GM23338 (cell line): ENCODE measurements around the gene CDX1. TPM values are rescaled to one million over a fixed set of nuclear protein-coding genes. Genes with fewer than 3 reads are reported as not detected.

Experiments
- ATAC-seq: fragments of 200-7000 bp; cut with Tn5 transposase; 3 replicates; pipeline ENCODE4 v1.9.1; 2020
- DNase-seq: peaks from one replicate; pipeline ENCODE4 v3.0.0-alpha.2; 2015; ENCODE audit warnings: low spot score
- H2AFZ ChIP-seq: fragments of 200-600 bp; sonication (generic); 2 replicates; pipeline ENCODE4 v1.8.0; 2016; ENCODE audit warnings: antibody characterized with exemption, mild to moderate bottlenecking, moderate library complexity
- H3F3A ChIP-seq: fragments of 200-600 bp; sonication (generic); replicated peaks from 2 replicates; pipeline ENCODE4 v1.8.0; 2017; ENCODE audit warnings: antibody characterized with exemption, mixed run types, low read depth
- H3K27ac ChIP-seq: fragments of 200-600 bp; sonication (generic); 2 replicates; pipeline ENCODE4 v1.6.1; 2016; ENCODE audit warnings: low read depth
- H3K27me3 ChIP-seq: fragments of 200-600 bp; sonication (generic); 2 replicates; pipeline ENCODE4 v1.8.0; 2016; ENCODE audit warnings: mild to moderate bottlenecking, mixed run types, moderate library complexity; ENCODE audit not compliant: insufficient read depth
- H3K36me3 ChIP-seq: fragments of 200-600 bp; sonication (generic); 2 replicates; pipeline ENCODE4 v1.8.0; 2016; ENCODE audit warnings: mild to moderate bottlenecking; ENCODE audit not compliant: insufficient read depth
- H3K4me1 ChIP-seq: fragments of 200-600 bp; sonication (generic); 2 replicates; pipeline ENCODE4 v1.8.0; 2016; ENCODE audit warnings: mild to moderate bottlenecking, moderate library complexity; ENCODE audit not compliant: insufficient read depth
- H3K4me2 ChIP-seq: fragments of 200-600 bp; sonication (generic); 2 replicates; pipeline ENCODE4 v1.7.1; 2017; ENCODE audit warnings: mixed run types
- H3K4me3 ChIP-seq: fragments of 200-600 bp; sonication (generic); 2 replicates; pipeline ENCODE4 v1.6.1; 2016; ENCODE audit warnings: mixed run types
- H3K79me2 ChIP-seq: fragments of 200-600 bp; sonication (generic); replicated peaks from 2 replicates; pipeline ENCODE4 v1.8.0; 2017; ENCODE audit warnings: mild to moderate bottlenecking; ENCODE audit not compliant: insufficient read depth
- H3K9me2 ChIP-seq: fragments of 200-600 bp; sonication (generic); 2 replicates; pipeline ENCODE4 v1.8.0; 2017; ENCODE audit not compliant: insufficient read depth
- H4K20me1 ChIP-seq: fragments of 200-600 bp; sonication (generic); replicated peaks from 2 replicates; pipeline ENCODE4 v1.8.0; 2017; ENCODE audit warnings: mild to moderate bottlenecking; ENCODE audit not compliant: insufficient read depth
- H3K27ac Mint-ChIP-seq: 2 replicates; pipeline ENCODE4 v1.8.0; 2020; ENCODE audit warnings: inconsistent platforms, mild to moderate bottlenecking, moderate library complexity, mixed read lengths
- H3K27me3 Mint-ChIP-seq: 3 replicates; pipeline ENCODE4 v1.8.0; 2022; ENCODE audit warnings: low read depth, mild to moderate bottlenecking, moderate library complexity, mixed read lengths, inconsistent platforms; ENCODE audit not compliant: insufficient read depth, poor library complexity
- H3K36me3 Mint-ChIP-seq: 3 replicates; pipeline ENCODE4 v1.8.0; 2021; ENCODE audit warnings: low read depth, mild to moderate bottlenecking, inconsistent platforms, moderate library complexity, mixed read lengths
- H3K4me1 Mint-ChIP-seq: 3 replicates; pipeline ENCODE4 v1.8.0; 2020; ENCODE audit warnings: mild to moderate bottlenecking, inconsistent platforms, mixed read lengths
- H3K4me3 Mint-ChIP-seq: 3 replicates; pipeline ENCODE4 v1.8.0; 2021; ENCODE audit warnings: moderate library complexity, mild to moderate bottlenecking, inconsistent platforms, mixed read lengths
- H3K9me3 Mint-ChIP-seq: 3 replicates; pipeline ENCODE4 v1.8.0; 2020; ENCODE audit warnings: moderate library complexity, mild to moderate bottlenecking, inconsistent platforms, mixed read lengths
- JUNB ChIP-seq: IDR thresholded peaks from one replicate; pipeline ENCODE4 v1.6.1; 2016; ENCODE audit warnings: antibody characterized with exemption; ENCODE audit not compliant: unreplicated experiment
- POLR2AphosphoS5 ChIP-seq: IDR thresholded peaks from 2 replicates; pipeline ENCODE4 v1.6.1; 2016; ENCODE audit warnings: antibody characterized with exemption, low read depth
- STAT1 ChIP-seq: IDR thresholded peaks from one replicate; pipeline ENCODE4 v1.6.1; 2016; ENCODE audit warnings: antibody characterized with exemption; ENCODE audit not compliant: unreplicated experiment
- ZNF331 ChIP-seq: fragments of 250-450 bp; sonication (Bioruptor Pico); IDR thresholded peaks from 2 replicates; pipeline ENCODE4 v1.5.0; 2020; ENCODE audit warnings: low read depth, mild to moderate bottlenecking, moderate library complexity
- polyA plus RNA-seq: library from polyadenylated mRNA; unstranded; fragments of >200 nt; fragmentation: Nextera tagmentation; extraction: Ambion mirVana; gene quantifications from 2 replicates; pipeline ENCODE4 v1.2.1, GENCODE V29; 2016
- total RNA-seq: library from RNA; depleted of rRNA; stranded (reverse); fragments of >200 nt; shearing (Covaris generic); gene quantifications from 2 replicates; pipeline ENCODE4 v1.2.3, GENCODE V29; 2014
- TF ChIP-seq, protein P1 (sequence below): fragments of 250-450 bp; sonication (Bioruptor Pico); IDR thresholded peaks from 2 replicates; pipeline ENCODE4 v1.5.0; 2020; ENCODE audit warnings: mild to moderate bottlenecking, moderate library complexity
- TF ChIP-seq, protein P2 (sequence below), 2 experiments: fragments of 200-600 bp in 1 of 2; sonication (generic) in 1 of 2; conservative IDR thresholded peaks; 2 replicates each; pipeline versions ENCODE4 v1.5.1 to v1.6.1; 2016 to 2017; ENCODE audit warnings: antibody characterized with exemption in 2 of 2, low read depth in 2 of 2, mild to moderate bottlenecking in 2 of 2, moderate library complexity in 1 of 2

The CDX1 gene
- total and polyA plus RNA-seq, 2 experiments from 2014 or later, result not detected

DNA sequence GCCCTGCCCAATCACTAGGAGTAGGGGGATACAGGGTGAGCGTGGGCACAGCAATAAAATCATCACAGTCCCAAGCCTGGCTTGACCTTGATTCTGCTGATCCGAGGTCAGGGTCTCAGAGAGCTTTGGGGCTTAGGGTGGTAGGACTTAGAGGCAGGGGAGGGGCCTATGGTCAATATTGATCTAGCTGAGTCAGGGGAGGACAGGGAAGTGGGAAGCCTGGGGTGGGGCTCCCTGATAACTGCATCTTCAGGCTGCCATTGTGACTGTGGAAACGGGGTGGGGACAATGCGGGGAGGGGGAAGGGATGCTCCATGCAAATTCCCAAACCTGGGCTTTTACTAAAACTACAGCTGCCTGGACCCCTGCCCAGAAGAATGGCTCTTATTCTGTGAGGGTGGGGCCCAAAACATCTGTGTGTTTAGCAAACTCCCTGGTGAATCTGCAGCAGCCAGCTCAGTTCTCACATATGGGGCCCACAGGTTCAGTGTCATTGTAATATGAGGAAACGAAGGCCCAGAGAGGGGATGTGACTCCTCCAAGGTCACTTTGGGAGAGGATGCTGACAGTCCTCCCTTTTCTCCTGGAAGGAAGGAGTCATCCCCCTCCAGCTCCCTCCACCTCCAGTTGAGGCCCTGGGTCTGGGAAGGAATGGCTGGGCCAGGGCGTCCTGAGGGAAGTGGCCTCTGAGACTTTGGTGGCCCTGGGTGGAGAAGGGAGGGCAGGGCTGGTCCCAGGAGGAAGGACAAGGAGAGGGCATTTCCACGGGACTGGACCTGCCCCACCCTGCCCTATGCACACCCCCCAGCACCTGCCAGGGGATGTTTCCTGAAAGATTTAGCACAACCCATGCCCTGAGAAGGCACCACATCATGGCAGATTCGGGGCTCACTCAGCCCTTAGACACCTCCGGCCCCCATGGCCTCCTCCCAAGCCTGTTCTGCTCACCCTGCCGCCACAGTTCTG lies 49.7 kb downstream of the CDX1 start:
- no peaks in the 10 kb centered on the region for H3K27me3 ChIP-seq
- H3F3A ChIP-seq, result 0 out of 2 replicates have a peak, but pooled peaks cover 5% of the 10 kb centered on the region
- Mint-ChIP-seq H3K27me3 (peaks cover 25% of the 10 kb centered on the region), H3K9me3 (no peaks in the 10 kb centered on the region; the same call in 2 of the 3 replicates), H3K4me1 (peaks cover 24% of the 10 kb centered on the region), H3K27ac (no peak overlapping the region), H3K4me3 (no peak overlapping the region), H3K36me3 (no peaks in the 10 kb centered on the region)
- TF ChIP-seq POLR2AphosphoS5 (no peak), STAT1 (no peak), ZNF331 (CRISPR knock-in tag) (no peak), JUNB (no peak)
- TF ChIP-seq, protein P1, sequence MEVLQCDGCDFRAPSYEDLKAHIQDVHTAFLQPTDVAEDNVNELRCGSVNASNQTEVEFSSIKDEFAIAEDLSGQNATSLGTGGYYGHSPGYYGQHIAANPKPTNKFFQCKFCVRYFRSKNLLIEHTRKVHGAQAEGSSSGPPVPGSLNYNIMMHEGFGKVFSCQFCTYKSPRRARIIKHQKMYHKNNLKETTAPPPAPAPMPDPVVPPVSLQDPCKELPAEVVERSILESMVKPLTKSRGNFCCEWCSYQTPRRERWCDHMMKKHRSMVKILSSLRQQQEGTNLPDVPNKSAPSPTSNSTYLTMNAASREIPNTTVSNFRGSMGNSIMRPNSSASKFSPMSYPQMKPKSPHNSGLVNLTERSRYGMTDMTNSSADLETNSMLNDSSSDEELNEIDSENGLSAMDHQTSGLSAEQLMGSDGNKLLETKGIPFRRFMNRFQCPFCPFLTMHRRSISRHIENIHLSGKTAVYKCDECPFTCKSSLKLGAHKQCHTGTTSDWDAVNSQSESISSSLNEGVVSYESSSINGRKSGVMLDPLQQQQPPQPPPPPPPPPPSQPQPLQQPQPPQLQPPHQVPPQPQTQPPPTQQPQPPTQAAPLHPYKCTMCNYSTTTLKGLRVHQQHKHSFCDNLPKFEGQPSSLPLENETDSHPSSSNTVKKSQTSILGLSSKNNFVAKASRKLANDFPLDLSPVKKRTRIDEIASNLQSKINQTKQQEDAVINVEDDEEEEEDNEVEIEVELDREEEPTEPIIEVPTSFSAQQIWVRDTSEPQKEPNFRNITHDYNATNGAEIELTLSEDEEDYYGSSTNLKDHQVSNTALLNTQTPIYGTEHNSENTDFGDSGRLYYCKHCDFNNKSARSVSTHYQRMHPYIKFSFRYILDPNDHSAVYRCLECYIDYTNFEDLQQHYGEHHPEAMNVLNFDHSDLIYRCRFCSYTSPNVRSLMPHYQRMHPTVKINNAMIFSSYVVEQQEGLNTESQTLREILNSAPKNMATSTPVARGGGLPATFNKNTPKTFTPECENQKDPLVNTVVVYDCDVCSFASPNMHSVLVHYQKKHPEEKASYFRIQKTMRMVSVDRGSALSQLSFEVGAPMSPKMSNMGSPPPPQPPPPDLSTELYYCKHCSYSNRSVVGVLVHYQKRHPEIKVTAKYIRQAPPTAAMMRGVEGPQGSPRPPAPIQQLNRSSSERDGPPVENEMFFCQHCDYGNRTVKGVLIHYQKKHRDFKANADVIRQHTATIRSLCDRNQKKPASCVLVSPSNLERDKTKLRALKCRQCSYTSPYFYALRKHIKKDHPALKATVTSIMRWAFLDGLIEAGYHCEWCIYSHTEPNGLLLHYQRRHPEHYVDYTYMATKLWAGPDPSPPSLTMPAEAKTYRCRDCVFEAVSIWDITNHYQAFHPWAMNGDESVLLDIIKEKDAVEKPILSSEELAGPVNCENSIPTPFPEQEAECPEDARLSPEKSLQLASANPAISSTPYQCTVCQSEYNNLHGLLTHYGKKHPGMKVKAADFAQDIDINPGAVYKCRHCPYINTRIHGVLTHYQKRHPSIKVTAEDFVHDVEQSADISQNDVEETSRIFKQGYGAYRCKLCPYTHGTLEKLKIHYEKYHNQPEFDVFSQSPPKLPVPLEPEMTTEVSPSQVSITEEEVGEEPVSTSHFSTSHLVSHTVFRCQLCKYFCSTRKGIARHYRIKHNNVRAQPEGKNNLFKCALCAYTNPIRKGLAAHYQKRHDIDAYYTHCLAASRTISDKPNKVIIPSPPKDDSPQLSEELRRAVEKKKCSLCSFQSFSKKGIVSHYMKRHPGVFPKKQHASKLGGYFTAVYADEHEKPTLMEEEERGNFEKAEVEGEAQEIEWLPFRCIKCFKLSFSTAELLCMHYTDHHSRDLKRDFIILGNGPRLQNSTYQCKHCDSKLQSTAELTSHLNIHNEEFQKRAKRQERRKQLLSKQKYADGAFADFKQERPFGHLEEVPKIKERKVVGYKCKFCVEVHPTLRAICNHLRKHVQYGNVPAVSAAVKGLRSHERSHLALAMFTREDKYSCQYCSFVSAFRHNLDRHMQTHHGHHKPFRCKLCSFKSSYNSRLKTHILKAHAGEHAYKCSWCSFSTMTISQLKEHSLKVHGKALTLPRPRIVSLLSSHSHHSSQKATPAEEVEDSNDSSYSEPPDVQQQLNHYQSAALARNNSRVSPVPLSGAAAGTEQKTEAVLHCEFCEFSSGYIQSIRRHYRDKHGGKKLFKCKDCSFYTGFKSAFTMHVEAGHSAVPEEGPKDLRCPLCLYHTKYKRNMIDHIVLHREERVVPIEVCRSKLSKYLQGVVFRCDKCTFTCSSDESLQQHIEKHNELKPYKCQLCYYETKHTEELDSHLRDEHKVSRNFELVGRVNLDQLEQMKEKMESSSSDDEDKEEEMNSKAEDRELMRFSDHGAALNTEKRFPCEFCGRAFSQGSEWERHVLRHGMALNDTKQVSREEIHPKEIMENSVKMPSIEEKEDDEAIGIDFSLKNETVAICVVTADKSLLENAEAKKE (CRISPR knock-in tag), result no peak
- TF ChIP-seq, protein P2, sequence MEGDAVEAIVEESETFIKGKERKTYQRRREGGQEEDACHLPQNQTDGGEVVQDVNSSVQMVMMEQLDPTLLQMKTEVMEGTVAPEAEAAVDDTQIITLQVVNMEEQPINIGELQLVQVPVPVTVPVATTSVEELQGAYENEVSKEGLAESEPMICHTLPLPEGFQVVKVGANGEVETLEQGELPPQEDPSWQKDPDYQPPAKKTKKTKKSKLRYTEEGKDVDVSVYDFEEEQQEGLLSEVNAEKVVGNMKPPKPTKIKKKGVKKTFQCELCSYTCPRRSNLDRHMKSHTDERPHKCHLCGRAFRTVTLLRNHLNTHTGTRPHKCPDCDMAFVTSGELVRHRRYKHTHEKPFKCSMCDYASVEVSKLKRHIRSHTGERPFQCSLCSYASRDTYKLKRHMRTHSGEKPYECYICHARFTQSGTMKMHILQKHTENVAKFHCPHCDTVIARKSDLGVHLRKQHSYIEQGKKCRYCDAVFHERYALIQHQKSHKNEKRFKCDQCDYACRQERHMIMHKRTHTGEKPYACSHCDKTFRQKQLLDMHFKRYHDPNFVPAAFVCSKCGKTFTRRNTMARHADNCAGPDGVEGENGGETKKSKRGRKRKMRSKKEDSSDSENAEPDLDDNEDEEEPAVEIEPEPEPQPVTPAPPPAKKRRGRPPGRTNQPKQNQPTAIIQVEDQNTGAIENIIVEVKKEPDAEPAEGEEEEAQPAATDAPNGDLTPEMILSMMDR (conservative IDR thresholded peaks at IDR 0.05; ENCODE audit: low read depth in 2 of 2), result no peak
- H3K4me1 ChIP-seq, result peaks cover 11% of the 10 kb centered on the region
- H2AFZ ChIP-seq, result no peak overlapping the region
- no peaks in the 10 kb centered on the region for H3K79me2 ChIP-seq
- no peak overlapping the region for H3K27ac ChIP-seq
- DNase-seq (no peak), ATAC-seq (no peak)
- H3K4me3 ChIP-seq, result no peak overlapping the region
- no peak overlapping the region for H3K4me2 ChIP-seq
- H4K20me1 ChIP-seq, result no peaks in the 10 kb centered on the region
- no peaks in the 10 kb centered on the region for H3K36me3 ChIP-seq
- H3K9me2 ChIP-seq, result no peaks in the 10 kb centered on the region
